LHCN-M2 (cell line): ENCODE data around the gene ZNF521. TPM values are rescaled to one million over a fixed set of nuclear protein-coding genes. Genes with fewer than 3 reads are reported as not detected.

ENCODE experiments used
- DNase-seq: peaks from one replicate; pipeline ENCODE4 v3.0.0-alpha.2; 2012; ENCODE audit warnings: low read depth
- polyA plus RNA-seq: library from polyadenylated mRNA; unstranded; fragments of >200 nt; gene quantifications from one replicate; pipeline ENCODE4 v1.2.1, GENCODE V29; 2012; ENCODE audit warnings: missing spikeins
- total RNA-seq: library from RNA; depleted of rRNA; stranded (reverse); fragments of >200 nt; gene quantifications from 2 replicates; pipeline ENCODE4 v1.2.3, GENCODE V29; 2014; rRNA removed

ZNF521 gene
- total RNA-seq: 10.6 and 19.7 TPM in 2 replicates
- polyA plus RNA-seq: 5.3 TPM

- DNase-seq: peak; percentile 90
Observed at GRCh38 chr18:25351777-25352628, at the start of gene ZNF521. Gene ZNF521, minus strand, starts transcription at chr18:25352166. Its CDS starts 1,220 bp downstream, at chr18:25350946.

DNA sequence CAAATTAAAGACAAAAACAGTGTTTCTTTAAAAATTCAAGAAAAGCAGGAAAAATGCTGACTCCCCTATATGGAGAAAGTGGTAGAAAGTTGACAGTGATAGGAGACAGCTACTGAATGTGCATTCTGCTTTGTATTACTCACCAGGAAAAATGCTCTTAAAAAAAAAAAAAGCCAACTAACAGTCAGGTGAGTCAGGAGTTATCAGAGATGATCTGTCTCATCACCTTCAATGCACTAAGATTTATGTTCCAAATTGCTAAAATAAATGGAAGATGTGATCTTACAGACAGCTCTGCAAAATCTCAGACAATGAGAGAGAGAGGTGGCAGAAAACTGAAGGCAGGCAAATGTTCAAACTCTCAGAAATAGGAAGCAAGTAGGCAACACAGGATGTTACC, 47.6 kb upstream of the ZNF521 start:
- DNase-seq: peak; percentile 30

- DNase-seq: no peak
Observed at GRCh38 chr18:25392192-25392591, 40.2 kb upstream of the ZNF521 start.

GRCh38 chr18:25373432-25374179, 21.6 kb upstream of the ZNF521 start:
- no peak for DNase-seq

- DNase-seq: no peak
Observed at GRCh38 chr18:25370391-25370790, 18.4 kb upstream of the ZNF521 start.

- DNase-seq: no peak
Observed at GRCh38 chr18:25365242-25365641, 13.3 kb upstream of the ZNF521 start.

DNA sequence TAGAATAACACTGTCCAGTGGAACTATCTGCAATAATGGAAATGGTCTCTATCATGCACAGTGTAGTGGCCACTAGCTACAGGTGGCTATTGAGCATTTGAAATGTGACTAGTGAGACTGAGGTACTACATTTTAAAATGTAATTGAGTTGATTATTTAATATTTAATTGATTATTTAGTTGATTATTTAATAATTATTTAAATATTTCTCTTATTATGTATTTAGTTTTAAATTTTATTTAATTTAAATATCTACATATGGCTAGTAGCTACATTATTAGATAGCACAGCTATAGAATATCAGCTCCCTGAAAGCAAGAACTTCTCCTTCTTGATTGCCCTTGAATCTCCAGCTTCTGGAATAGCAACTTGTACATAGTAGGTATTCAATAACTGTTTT, 12.8 kb upstream of the ZNF521 start:
- DNase-seq: no peak

DNA sequence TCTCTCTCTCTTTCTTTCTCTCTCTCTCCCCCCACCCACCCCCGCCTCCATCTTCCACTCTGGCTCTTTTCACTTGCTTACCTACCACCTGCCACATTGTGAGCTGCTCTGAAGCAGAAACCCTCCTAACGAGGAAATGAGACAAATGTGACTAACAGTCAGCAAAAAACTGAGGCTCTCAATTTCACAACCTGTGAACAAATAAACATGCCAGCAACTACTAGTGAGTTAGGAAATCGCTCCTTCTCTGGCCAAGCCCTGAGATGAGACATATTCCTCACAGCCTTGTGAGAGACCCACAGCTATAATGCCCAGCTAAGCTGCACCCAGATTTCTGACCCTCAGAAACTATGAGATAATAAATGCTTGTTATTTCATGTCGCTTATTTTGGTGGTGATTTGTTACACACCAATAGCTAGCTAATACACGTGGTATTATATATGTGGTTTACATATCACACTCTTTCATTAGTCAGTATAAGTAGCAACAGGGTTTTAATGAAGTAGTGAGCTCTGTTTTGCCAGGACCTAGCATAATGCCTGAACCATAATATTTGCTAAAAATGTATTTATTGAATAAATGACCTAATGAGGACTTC, 8.4 kb upstream of the ZNF521 start:
- no peak for DNase-seq

- DNase-seq: no peak
Observed at GRCh38 chr18:25353080-25353479, 1.1 kb upstream of the ZNF521 start.

GRCh38 chr18:25352629-25353005, 651 bp upstream of the ZNF521 start:
- DNase-seq: no peak

DNA sequence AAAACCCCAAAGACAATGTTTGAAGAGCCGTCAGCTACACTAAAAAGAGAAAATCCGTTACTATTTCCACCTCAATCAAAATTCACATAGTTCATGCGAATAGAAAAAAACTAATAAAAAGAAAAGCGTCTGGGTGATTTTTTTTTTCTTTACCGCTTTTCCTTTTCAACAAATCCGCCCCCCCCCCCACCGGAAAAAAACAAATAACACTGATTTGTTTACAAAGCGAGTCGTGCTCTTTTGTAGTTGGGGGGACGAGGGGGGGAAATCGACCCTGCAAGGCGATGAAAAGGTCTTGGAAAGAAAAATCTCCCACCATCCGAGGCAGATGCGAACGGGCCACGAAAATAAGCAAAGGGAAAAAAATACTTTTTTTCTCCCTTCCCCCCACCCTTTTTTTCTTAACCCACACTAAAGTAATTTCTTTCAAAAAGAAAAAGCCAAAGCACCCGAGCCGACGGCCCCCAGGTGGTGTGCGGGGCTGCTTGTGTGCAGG, 638 bp downstream of the ZNF521 start:
- peak; percentile 13 for DNase-seq

DNA sequence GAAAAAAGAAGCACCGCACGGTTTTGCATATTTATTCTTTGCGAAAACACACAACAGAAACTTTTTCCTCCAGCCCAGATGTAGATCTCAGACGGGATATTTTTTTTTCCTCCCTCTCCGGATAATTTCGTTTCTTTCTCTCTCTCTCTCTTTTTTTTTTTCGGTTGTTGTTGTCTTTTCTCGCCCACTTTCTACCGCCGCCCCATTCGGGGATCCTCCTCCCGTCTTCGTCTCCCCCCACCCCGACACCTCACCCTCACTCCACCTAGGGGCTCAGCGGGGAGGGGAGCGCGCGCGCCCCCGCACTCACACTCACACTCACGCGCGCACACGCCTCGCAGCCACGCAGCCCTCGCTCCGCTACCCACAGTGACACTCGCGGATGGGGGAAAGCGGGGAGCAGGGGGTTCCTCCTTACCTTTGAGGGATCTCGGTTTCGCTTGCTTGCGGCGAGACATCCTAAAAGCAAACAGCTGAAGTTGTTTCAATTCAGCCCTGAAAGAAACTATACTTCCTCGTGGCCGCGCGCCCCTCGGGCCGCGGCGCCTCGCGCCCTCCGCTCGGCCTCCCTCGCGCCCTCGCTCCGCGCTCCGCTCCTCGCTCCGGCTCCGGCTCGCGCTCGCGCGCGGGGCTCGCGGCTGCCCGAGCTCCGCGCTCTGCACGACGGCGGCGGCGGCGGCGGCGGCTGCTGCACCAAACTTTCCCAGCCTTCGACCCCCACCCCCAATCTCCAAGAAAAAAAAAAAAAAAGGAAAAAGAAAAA, 1.3 kb downstream of the ZNF521 start:
- peak; percentile 74 for DNase-seq

DNA sequence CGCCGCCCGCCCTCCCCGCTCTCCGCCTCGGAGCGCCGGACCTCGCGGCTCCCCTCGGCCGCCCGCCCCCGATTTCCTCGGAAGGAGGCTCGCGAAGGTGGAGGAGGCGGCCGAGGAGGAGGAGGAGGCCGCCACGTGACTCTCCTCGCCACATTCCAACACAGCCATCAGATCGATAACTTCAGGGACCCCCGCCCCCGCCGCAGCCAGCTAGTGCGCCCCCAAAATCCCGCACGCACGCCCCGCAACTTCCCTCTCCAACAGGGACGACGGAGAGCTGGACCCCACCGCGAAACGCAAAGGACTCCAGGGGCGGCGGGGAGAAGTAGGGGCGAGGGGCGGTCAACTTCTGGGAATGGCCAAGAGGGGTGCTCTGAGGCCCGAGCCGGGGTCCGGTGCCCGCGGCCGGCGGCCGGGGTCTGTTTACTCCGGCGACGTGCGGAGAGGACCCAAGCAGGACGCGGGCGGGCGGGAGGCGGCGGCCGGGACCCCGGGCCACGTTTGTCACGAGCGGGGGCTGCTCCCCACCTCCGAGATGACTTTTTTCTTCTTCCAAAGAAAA, 2.0 kb downstream of the ZNF521 start:
- peak; percentile 34 for DNase-seq

DNA sequence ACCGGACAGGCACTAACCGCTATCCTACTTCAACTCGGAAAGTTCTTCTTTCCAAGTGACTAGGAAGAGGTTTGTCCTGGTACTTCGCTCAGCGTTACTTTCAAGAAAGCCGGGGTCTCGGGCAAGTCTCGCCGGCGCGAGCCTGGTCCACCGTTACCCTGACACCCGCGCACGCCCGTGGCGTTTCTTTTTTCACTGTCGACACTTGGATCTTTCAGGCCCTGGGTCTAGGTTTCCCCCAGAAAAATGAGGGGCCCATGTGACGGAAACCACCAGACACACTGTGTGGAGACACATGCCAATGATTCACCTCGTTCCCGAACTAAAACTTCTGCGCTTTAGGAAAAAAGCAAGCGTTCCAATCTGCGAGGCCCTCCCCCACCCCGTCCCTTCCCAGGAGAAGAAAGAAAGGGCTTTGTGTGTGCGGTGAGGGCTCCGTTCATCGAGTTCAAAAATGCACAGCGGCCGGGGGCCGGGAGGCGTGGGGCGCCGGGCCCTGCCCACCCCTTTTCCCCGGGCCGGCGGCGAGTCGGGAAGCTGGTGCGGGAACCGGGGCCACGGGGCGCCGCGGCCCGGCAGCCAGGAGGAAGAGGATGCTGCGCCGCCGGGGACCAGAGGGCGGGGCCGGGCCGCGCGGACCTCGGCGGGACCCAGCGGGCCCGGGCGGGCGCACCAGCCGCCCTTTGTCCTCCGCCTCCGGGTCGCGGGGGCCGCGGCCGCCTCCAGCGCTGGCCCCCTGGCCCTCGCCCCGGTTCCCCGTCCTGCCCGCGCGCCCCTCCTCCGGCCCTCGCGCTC, 2.6 kb downstream of the ZNF521 start:
- peak; percentile 77 for DNase-seq

GRCh38 chr18:25348386-25349130, 3.4 kb downstream of the ZNF521 start:
- no peak for DNase-seq

- DNase-seq: no peak
Observed at GRCh38 chr18:25346561-25346960, 5.4 kb downstream of the ZNF521 start.

DNA sequence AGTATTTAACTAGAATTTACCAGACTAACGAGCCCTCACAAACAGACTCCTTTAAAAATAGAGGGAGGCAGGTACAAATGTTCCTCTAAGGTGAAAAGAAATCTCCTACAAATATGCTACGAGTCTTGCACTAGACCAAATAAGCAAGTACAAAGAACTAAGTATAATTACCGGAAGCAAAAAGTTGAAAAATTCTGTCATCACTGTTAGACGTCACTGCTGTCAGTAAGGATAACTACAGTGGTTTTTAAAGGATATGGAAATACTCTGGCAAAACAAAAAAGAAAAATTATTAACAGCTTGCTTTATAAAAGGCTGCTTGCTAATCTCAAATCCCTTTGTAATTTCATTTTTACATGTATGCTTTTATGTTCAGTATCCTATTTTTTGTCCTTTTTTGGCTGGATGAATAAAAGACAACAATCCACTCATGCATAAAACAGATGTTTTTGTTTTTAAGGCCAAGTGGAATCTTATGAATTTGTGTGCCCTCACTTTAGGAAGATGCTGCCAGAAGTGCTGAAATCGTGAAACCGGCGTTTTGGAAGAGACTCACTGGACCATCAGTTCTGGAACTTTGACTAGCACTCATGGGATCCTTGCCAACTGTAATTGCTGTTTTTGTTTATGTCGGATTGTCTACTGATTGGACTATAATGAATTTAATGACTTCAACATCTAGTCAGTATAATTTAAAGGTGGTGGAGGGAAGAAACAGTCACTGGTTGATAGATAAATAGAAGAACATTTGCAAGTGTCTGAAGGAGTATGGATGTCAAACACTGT, 6.7 kb downstream of the ZNF521 start:
- DNase-seq: no peak

DNA sequence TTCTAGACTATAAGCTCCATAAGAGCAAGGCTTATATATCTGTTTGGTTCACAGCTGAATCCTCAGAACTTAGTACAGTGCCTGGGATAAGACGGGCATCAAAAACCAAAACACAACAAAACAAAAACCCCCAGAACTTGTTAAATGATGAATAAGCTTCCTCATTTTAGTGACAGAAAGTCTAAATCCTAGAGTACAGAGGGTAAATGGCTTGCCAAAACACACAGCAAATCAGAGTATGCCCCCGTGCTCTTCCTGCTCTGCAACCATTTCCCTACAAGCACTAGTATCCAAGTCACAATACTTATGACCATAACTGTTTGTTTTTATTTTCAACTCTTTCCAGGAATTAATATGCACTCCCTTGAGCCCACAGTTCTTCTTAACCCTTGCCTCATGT, 10.1 kb downstream of the ZNF521 start:
- DNase-seq: no peak

DNA sequence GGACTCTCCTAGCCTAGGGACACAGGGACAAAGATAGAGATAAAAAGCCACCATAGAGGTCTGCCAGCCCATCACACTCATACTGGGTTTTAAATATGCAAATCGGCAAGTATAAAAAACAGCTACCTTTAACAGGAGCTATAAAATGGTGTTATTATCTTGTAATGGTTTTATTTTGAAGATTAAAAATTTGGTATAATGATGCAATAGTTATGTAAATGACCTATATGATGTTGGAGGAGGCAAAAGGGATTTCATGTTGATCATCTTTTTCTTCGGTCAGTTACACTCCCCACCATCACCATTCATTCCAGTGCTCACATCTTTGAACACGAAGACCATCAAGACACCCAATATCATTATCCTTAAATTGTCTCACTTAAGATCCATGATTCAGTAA, 11.2 kb downstream of the ZNF521 start:
- DNase-seq: no peak
